ENCODE measurements around the gene KCNK3.

GRCh38 chr2:26709323-26710110 is 17.0 kb downstream of the KCNK3 start:
- no peak for TF ChIP-seq EZH2 (IDR thresholded peaks at IDR 0.05; ENCODE audit: low read length)
- TF ChIP-seq, protein P1, sequence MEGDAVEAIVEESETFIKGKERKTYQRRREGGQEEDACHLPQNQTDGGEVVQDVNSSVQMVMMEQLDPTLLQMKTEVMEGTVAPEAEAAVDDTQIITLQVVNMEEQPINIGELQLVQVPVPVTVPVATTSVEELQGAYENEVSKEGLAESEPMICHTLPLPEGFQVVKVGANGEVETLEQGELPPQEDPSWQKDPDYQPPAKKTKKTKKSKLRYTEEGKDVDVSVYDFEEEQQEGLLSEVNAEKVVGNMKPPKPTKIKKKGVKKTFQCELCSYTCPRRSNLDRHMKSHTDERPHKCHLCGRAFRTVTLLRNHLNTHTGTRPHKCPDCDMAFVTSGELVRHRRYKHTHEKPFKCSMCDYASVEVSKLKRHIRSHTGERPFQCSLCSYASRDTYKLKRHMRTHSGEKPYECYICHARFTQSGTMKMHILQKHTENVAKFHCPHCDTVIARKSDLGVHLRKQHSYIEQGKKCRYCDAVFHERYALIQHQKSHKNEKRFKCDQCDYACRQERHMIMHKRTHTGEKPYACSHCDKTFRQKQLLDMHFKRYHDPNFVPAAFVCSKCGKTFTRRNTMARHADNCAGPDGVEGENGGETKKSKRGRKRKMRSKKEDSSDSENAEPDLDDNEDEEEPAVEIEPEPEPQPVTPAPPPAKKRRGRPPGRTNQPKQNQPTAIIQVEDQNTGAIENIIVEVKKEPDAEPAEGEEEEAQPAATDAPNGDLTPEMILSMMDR (optimal IDR thresholded peaks at IDR 0.05 in 1 of 3, IDR thresholded peaks at IDR 0.05 in 1 of 3, conservative IDR thresholded peaks at IDR 0.05 in 1 of 3; ENCODE audit: extremely low read depth in 1 of 3, insufficient read depth in 2 of 3, low read length in 3 of 3), result no peak
